Kidney (tissue), 14 donors: ENCODE data around the gene MYH14. TPM values are rescaled to one million over a fixed set of nuclear protein-coding genes. Genes with fewer than 3 reads are reported as not detected.
"Not testable (repeated sequence)": the region's sequence is repeated elsewhere in the genome, so short reads cannot be mapped to it uniquely, and the experiment has no call there.

ENCODE experiments used
- DNase-seq, 5 donors: peaks; one replicate each; pipeline ENCODE4 v3.0.0-alpha.2; 2013 to 2020
- FAIRE-seq: peaks from 2 replicates; lab custom pipeline; 2012; peaks lifted over from hg19 to GRCh38; lab: Jason Lieb, UNC
- H3K27ac ChIP-seq, 2 donors: one replicate each; pipeline ENCODE4 v1.7.0; 2013; ENCODE audit warnings: low read depth in 2 of 2, low read length in 2 of 2, inconsistent platforms in 1 of 2
- H3K27me3 ChIP-seq: one replicate; pipeline ENCODE4 v1.7.1; 2013; ENCODE audit warnings: low read length, inconsistent platforms; ENCODE audit not compliant: control insufficient read depth, insufficient read depth
- H3K36me3 ChIP-seq, 3 donors: one replicate each; pipeline versions ENCODE4 v1.7.0 to v1.7.1; 2013; ENCODE audit warnings: low read length in 3 of 3, control low read depth in 1 of 3, inconsistent platforms in 1 of 3; ENCODE audit not compliant: insufficient read depth in 3 of 3, control insufficient read depth in 2 of 3
- H3K4me1 ChIP-seq, 3 donors: one replicate each; pipeline versions ENCODE4 v1.7.0 to v1.7.1; 2013; ENCODE audit warnings: low read length in 3 of 3, inconsistent platforms in 1 of 3, low read depth in 1 of 3; ENCODE audit not compliant: control insufficient read depth in 2 of 3, insufficient read depth in 2 of 3
- H3K4me3 ChIP-seq, 3 donors: one replicate each; pipeline versions ENCODE4 v1.7.0 to v1.8.1; 2013; ENCODE audit warnings: low read length in 3 of 3, control low read depth in 1 of 3, inconsistent platforms in 1 of 3
- H3K9ac ChIP-seq, 3 donors: one replicate each; pipeline versions ENCODE4 v1.7.0 to v1.7.1; 2013; ENCODE audit warnings: low read length in 3 of 3, control low read depth in 1 of 3, inconsistent platforms in 1 of 3
- H3K9me3 ChIP-seq, 3 donors: one replicate each; pipeline versions ENCODE4 v1.7.0 to v1.7.1; 2013; ENCODE audit warnings: low read length in 3 of 3, control low read depth in 1 of 3, inconsistent platforms in 1 of 3; ENCODE audit not compliant: control insufficient read depth in 2 of 3, insufficient read depth in 1 of 3
- intact Hi-C: fragments of 100-400 bp; cut with DNase I; formaldehyde crosslinking; loops from one replicate; pipeline ENCODE4 v1.11.1; 2022
- polyA plus RNA-seq: library from polyadenylated mRNA; stranded (reverse); fragments of 350-450 nt; fragmentation: Illumina TruSeq; extraction: RNeasy Lipid Tissue Mini Kit (QIAGEN cat#74804); gene quantifications from one replicate; pipeline ENCODE4 v1.2.3, GENCODE V29; 2014; ENCODE audit warnings: low read depth, low replicate concordance; ENCODE audit not compliant: insufficient read depth
- total RNA-seq: library from RNA; stranded (reverse); fragmentation: NEBNext Ultra II Directional; extraction: Animal tissue kit (Norgen Biotek cat#: 25700); gene quantifications from one replicate; pipeline ENCODE4 v1.2.1, GENCODE V29; 2021
- TF ChIP-seq, protein P1 (sequence below): IDR thresholded peaks from 3 replicates; pipeline ENCODE4 v1.5.1; 2012; ENCODE audit warnings: mild to moderate bottlenecking, moderate library complexity, borderline replicate concordance; ENCODE audit not compliant: insufficient read depth; ENCODE audit errors: extremely low read depth
- donor health status: control.
- donor health status: control.
- donor health status: control.
- donor health status: control.
- donor health status: control.
- donor health status: DM: yes; HTN: yes; CAD: no.
- donor health status: Normal renal cell carcinoma (clear cell type).

The MYH14 gene
- total and polyA plus RNA-seq, 2 donors from 2014 or later: 23.9 to 81.4 TPM

DNA sequence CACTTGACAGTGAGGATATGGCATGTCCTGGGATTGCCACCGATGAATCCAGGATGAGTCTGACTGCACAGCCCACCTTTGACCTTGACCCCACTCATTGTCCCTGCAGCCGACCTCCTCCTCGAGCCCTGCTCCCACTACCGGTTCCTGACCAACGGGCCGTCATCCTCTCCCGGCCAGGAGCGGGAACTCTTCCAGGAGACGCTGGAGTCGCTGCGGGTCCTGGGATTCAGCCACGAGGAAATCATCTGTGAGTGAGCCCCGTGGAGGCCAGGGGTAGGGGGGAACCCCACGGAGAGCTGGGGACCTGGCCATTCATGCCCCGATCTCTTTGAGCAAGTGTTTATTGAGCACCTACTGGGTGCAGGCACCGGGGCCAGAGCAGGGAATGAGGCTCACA, 28.4 kb downstream of the MYH14 start:
- DNase-seq (no peak), FAIRE-seq (no peak)
- Histone ChIP-seq H3K27ac (no peak overlapping the region), H3K4me3 (no peak overlapping the region), H3K4me1 (no peaks in the 10 kb centered on the region), H3K9me3 (no peaks in the 10 kb centered on the region), H3K27me3 (no peaks in the 10 kb centered on the region), H3K36me3 (no peaks in the 10 kb centered on the region), H3K9ac (no peak overlapping the region)
- intact Hi-C loops: no loop called here
- TF ChIP-seq, protein P1, sequence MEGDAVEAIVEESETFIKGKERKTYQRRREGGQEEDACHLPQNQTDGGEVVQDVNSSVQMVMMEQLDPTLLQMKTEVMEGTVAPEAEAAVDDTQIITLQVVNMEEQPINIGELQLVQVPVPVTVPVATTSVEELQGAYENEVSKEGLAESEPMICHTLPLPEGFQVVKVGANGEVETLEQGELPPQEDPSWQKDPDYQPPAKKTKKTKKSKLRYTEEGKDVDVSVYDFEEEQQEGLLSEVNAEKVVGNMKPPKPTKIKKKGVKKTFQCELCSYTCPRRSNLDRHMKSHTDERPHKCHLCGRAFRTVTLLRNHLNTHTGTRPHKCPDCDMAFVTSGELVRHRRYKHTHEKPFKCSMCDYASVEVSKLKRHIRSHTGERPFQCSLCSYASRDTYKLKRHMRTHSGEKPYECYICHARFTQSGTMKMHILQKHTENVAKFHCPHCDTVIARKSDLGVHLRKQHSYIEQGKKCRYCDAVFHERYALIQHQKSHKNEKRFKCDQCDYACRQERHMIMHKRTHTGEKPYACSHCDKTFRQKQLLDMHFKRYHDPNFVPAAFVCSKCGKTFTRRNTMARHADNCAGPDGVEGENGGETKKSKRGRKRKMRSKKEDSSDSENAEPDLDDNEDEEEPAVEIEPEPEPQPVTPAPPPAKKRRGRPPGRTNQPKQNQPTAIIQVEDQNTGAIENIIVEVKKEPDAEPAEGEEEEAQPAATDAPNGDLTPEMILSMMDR: no peak

DNA sequence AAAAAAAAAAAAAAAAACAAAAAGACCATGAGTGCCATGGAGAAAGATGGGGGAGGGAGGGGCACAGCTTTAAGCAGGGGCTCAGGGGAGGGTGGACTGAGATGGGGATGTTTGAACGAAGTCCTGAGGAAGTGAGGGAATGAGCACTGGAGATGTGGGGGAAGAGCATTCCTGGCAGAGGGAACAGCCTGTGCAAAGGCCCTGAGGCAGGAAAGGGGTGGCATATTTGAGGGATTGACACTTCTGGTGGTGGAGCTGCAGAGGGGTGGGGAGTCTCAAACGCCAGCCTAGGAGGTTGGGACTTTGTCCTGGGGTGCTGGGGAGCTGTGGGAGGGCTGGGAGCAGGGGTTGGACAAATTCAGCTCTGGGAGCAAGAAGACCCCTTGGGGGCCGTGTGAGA, 29.2 kb downstream of the MYH14 start:
- no peak for DNase-seq
- H3K4me1 ChIP-seq: no peaks in the 10 kb centered on the region
- H3K9me3 ChIP-seq: no peaks in the 10 kb centered on the region
- no peaks in the 10 kb centered on the region for H3K36me3 ChIP-seq
- H3K27me3 ChIP-seq: no peaks in the 10 kb centered on the region
- no peak for FAIRE-seq
- no peak overlapping the region for H3K9ac ChIP-seq
- TF ChIP-seq, protein P1: no peak
- intact Hi-C loops: no loop called here
- no peak overlapping the region for H3K27ac ChIP-seq
- H3K4me3 ChIP-seq: no peak overlapping the region

DNA sequence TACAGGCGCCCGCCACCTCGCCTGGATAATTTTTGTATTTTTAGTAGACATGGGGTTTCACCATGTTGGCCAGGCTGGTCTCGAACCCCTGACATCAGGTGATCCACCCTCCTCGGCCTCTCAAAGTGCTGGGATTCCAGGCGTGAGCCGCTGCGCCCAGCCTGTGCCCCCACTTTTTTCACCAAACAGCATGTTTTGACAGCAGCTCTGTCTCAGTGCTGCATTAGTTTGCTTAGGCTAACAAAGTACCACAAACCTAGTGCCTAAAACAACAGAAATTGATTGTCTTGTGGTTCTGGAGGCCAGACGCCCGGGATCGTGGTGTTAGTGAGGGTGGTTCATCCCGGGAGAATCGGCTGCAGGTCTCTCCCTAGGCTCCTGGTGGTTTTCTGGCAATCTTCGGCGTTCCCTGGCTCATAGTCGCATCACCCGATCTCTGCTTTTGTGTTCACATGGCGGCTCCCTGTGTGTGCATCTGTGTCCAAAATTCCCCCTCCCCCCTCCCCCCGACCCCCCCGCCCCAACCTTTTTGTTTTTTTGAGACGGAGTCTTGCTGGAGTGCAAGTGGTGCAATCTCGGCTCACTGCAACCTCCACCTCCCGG, 30.0 kb downstream of the MYH14 start:
- no peak for FAIRE-seq
- H3K4me3 ChIP-seq: no peak overlapping the region

DNA sequence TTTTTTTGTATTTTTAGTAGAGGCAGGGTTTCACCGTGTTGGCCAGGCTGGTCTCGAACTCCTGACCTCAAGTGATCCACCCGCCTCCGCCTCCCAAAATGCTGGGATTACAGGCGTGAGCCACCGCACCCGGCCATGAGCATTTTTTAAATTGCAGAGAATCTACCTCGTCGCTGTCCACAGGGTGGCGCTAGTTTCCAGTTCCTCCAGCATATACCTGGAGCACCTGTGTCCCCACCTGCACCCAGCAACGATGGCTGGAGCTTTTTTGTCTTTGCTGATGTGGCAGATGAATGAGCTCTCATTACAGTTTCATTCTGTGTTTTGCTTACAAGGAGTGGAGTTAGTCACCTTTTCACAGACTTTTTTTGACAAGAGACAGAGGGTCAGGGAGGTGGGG, 34.1 kb downstream of the MYH14 start:
- H3K36me3 ChIP-seq, H3K27me3 ChIP-seq, intact Hi-C loops, H3K4me3 ChIP-seq, H3K27ac ChIP-seq, H3K4me1 ChIP-seq, FAIRE-seq, H3K9me3 ChIP-seq, H3K9ac ChIP-seq: not testable (repeated sequence)
- peak in 1 of 5 donors; percentile 11 for DNase-seq

More for the DNA sequence above, 30.0 kb downstream of the MYH14 start:
- intact Hi-C loops: no loop called here
- Histone ChIP-seq H3K9ac (no peak overlapping the region), H3K4me1 (no peaks in the 10 kb centered on the region), H3K27ac (no peak overlapping the region), H3K9me3 (no peaks in the 10 kb centered on the region), H3K27me3 (no peaks in the 10 kb centered on the region), H3K36me3 (no peaks in the 10 kb centered on the region)
- TF ChIP-seq, protein P1: no peak
- DNase-seq: no peak
